Cerebellar nuclear complex (tissue), 1 donor: ENCODE measurements around the gene SETD2.

Source experiments
- DNase-seq, 2 experiments: peaks; one replicate each; lab custom pipeline; 2025; lab: John Stamatoyannopoulos, UW

SETD2 gene

DNA sequence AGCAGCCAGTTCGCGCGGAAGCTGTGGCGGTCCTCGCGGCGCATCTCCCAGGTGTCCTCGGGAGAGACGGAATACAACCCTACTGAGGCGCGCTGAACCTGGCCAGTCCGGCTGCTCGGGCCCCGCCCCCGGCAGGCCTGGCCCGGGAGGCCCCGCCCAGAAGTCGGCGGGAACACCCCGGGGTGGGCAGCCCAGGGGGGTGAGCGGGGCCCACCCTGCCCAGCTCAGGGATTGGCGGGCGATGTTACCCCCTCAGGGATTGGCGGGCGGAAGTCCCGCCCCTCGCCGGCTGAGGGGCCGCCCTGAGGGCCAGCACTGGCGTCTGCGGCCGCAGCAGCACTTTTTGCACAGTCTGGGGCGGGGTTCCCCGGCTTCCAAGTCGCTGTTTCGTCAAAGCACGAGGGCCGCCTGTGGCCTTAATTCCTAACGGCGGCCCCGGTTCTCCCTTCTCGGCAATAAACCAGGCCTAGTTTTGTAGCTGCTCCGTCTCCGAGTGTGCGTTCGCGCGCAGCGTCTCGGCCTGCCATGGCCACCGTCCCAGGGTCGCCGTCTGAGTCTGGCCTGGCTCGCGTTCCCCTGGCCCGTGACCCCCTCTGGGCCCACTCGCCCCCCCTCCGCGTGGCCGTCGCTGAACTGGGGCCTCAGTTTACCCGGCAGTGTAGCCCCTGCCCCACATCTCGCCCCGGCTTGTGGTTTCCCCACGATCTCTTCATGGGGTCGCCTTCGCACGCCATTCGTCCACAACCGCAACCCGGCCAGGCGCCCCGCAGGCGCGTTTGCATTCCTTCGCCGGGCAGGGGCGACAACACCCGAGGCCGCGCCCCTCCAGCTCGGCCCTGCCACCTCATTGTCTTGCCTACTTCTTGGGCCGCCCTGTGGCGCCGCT, 154.4 kb downstream of the SETD2 start:
- DNase-seq, result peak in 1 of 2 experiments; percentile 40

DNA sequence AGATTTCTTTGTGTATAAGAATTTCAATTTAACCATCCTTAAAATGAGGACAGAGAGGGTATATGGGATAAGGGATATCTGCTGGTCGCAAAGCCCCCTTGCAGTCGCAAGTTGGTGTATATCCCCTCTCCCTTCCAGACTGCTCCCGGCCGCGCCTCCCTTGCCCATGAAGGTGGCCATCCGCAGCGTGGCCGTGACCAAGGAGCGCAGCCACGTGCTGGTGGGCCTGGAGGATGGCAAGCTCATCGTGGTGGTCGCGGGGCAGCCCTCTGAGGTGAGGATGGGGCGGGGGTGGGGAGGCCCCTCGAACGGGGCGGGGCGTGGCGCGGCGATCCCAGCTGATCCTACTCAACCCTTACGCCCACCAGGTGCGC, 155.1 kb downstream of the SETD2 start:
- no peak for DNase-seq

DNA sequence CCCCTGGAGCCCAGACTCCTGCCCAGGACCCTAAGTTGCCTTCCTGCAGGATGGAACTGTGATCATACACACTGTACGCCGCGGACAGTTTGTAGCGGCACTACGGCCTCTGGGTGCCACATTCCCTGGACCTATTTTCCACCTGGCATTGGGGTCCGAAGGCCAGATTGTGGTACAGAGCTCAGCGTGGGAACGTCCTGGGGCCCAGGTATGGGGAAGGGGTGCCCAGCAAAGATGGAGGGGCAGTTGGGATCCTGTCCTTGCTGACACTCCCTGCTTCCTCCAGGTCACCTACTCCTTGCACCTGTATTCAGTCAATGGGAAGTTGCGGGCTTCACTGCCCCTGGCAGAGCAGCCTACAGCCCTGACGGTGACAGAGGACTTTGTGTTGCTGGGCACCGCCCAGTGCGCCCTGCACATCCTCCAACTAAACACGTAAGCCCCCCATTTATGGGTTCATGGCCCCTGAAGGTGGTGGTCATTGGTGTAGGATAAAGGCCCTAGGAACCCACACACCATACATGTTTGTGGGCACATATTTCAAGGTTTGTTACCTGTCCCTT, 155.6 kb downstream of the SETD2 start:
- no peak for DNase-seq

DNA sequence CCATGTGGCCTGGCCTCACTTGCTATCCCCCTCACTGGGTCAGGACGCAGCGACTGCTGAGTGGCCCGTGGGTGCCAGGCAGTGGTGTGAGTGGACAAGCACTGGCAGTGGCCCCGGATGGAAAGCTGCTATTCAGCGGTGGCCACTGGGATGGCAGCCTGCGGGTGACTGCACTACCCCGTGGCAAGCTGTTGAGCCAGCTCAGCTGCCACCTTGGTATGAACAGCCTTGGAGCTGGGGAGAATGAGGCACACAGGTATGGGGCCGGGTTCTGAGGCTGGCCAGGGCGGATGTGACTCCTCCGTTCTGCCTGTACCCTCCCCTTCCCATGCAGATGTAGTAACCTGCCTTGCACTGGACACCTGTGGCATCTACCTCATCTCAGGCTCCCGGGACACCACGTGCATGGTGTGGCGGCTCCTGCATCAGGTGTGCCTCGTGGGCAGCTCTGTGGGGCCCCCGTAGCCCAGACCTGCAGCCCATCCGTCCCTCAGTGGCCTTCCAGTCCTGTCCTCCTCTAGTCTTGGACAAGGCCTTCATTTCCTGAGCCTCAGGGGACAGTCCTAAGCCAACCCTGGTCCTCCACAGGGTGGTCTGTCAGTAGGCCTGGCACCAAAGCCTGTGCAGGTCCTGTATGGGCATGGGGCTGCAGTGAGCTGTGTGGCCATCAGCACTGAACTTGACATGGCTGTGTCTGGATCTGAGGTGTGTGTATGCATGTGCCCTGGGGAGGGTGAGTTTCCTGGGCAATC, 156.3 kb downstream of the SETD2 start:
- DNase-seq, result no peak

DNA sequence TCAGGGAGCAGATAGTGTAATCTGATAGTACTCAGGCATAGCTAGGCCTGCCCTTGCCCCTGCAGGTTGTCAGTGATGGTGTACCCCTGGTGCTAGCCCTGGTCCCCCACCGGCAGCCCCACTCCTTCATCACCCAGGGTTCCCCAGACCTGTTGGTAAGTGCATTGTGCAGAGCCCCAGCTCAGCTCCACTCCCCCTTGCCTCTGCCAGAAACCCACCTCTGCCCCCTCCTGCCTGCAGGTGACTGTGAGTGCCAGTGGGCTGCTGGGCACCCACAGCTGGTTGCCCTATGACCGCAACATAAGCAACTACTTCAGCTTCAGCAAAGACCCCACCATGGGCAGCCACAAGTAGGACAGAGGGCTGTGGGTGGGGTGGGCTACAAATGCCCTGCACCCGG, 156.9 kb downstream of the SETD2 start:
- DNase-seq, result no peak

DNA sequence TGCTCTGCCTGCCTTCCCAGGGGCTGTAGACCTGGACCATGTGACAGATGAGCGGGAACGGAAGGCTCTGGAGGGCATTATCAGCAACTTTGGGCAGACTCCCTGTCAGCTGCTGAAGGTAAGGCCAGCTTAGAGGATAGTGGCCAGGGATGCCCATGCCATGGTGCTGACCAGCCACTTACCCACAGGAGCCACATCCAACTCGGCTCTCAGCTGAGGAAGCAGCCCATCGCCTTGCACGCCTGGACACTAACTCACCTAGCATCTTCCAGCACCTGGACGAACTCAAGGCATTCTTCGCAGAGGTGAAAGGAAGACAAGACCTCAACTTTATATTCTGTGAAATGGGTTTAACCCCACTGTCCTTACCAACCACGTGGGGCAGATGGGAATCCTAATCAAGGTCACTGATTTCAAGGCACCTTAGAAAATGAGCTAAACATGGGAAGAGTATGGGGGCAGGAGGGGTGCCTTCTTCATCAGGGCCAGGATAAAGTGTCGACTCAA, 157.7 kb downstream of the SETD2 start:
- no peak for DNase-seq

DNA sequence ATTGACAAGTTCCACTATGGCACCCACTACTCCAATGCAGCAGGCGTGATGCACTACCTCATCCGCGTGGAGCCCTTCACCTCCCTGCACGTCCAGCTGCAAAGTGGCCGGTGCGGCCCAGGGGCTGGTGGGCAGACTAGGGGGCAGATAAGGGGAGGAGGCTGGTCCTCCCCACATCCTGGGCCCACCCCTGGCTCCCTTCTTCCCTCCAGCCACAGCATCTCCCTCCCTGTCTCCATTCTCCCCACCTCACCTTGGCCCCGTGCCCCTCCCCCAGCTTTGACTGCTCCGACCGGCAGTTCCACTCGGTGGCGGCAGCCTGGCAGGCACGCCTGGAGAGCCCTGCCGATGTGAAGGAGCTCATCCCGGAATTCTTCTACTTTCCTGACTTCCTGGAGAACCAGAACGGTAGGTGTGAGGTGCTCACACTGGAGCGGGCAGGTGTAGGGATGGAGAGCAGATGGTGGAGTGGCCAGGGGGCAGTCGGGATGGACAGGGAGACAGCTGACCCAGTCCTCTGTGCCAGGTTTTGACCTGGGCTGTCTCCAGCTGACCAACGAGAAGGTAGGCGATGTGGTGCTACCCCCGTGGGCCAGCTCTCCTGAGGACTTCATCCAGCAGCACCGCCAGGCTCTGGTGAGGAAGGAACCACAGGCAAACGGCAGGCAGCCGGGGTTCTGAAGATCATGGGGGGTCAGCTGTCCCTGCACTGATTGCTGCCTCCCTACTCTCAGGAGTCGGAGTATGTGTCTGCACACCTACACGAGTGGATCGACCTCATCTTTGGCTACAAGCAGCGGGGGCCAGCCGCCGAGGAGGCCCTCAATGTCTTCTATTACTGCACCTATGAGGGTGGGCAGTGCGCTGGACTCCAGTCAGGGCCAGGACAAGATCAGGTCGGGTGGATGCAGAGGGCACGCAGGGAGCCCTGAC, 158.4 kb downstream of the SETD2 start:
- DNase-seq, result no peak

DNA sequence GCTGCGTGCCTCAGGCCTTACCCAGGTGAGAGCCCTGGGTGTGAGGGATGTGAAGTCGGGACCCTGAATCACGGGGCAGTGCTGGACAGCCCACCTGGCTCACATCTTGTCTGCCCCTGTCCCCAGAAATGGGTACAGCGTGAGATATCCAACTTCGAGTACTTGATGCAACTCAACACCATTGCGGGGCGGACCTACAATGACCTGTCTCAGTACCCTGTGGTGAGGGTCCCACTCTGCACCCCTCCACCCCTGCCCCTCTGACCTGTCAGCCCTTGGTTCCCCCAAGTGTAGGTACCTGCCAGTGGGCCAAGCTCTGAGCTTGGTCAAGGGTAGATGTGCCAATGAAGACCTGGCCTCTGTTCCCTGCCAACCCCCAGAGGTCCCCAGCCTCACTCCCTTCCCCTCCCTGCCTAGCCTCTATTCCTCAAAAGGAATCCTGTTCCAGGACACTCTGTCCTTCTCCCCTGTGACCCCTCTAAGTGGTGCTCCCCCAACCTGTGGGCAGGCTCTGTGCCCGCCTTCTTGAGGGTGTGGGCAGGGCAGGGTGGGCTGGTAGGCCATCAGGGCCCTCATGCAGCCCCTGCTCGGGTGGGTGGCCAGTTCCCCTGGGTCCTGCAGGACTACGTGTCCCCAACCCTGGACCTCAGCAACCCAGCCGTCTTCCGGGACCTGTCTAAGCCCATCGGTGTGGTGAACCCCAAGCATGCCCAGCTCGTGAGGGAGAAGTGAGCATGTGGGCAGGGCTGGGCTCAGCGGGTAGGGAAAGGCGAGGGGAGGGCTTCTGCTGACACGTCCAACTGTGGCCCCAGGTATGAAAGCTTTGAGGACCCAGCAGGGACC, 159.3 kb downstream of the SETD2 start:
- DNase-seq, result no peak

DNA sequence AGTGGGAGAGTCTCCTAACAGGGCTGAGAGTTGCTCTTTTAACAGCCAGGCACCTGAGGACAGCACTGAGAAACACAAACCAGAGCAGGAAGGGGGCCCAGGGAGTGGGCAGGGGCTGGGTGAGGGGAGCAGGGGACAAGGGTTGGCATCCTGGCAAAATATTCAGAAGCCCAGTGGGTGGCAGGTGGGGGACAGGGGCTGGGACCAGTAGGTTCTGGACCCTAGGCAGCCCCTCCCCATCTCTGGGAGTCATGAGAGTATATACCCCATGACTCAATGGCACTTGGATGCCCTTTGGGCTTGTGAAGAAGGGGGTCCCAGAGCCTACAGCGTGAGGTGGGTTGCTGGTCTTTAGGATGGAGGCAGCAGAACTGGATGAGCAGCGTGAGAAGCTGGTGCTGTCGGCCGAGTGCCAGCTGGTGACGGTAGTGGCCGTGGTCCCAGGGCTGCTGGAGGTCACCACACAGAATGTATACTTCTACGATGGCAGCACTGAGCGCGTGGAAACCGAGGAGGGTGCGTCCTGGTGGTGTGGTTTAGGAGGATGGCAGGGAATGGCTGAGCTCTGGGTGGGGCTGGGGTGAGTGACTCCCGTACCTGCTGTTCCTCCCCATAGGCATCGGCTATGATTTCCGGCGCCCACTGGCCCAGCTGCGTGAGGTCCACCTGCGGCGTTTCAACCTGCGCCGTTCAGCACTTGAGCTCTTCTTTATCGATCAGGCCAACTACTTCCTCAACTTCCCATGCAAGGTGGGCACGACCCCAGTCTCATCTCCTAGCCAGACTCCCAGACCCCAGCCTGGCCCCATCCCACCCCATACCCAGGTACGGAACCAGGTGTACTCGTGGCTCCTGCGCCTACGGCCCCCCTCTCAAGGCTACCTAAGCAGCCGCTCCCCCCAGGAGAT, 160.2 kb downstream of the SETD2 start:
- no peak for DNase-seq

DNA sequence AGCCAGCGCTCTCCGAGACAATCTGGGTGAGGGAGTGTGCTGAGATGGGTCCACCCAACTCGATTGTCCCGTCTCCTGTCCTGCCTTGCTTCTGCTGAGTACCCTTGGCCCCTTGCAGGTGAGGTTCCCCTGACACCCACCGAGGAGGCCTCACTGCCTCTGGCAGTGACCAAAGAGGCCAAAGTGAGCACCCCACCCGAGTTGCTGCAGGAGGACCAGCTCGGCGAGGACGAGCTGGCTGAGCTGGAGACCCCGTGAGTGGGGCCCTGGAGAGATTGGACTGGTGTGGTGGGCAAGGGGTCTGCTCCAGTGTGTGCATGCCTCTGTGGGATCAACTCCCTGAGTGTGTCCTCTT, 160.9 kb downstream of the SETD2 start:
- DNase-seq, result no peak

DNA sequence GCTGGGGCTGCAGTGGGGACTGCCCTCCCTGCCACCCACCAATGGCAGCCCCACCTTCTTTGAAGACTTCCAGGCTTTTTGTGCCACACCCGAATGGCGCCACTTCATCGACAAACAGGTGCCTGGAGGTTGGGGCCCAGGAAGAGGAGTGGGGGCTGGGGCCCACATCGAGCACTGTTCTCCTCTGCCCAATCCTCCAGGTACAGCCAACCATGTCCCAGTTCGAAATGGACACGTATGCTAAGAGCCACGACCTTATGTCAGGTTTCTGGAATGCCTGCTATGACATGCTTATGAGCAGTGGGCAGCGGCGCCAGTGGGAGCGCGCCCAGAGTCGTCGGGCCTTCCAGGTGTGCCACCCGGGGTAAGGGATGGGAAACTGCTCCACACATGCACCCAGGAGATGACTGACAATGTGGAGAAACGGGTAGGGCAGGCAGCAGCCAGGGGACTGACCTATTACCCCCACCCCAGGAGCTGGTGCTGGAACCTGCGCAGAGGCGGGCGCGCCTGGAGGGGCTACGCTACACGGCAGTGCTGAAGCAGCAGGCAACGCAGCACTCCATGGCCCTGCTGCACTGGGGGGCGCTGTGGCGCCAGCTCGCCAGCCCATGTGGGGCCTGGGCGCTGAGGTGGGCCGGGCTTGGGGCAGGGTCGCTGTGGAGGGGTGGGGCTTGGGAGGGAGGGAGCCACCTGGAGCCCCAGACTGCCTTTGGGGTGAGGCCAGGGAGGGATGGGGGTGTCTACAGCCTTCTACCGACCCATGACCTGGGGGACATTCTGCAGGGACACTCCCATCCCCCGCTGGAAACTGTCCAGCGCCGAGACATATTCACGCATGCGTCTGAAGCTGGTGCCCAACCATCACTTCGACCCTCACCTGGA, 161.5 kb downstream of the SETD2 start:
- no peak for DNase-seq

DNA sequence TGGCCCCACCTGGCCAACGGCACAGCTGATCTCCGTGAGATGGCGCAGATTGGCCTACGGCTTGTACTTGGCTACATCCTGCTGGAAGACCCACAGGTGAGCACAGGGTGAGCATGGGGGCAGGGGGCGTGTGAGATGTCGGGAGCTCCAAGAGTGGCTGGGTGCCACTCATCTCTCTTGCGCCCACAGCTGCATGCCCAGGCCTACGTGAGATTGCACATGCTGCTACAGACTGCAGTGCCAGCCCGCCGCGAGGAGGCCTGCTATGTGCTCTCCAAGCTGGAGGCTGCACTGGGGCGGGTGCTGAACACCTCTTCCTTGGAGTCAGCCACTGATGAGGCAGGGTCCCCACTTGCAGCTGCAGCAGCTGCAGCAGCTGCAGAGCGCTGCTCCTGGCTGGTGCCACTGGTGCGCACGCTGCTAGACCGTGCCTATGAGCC, 162.2 kb downstream of the SETD2 start:
- DNase-seq, result no peak

DNA sequence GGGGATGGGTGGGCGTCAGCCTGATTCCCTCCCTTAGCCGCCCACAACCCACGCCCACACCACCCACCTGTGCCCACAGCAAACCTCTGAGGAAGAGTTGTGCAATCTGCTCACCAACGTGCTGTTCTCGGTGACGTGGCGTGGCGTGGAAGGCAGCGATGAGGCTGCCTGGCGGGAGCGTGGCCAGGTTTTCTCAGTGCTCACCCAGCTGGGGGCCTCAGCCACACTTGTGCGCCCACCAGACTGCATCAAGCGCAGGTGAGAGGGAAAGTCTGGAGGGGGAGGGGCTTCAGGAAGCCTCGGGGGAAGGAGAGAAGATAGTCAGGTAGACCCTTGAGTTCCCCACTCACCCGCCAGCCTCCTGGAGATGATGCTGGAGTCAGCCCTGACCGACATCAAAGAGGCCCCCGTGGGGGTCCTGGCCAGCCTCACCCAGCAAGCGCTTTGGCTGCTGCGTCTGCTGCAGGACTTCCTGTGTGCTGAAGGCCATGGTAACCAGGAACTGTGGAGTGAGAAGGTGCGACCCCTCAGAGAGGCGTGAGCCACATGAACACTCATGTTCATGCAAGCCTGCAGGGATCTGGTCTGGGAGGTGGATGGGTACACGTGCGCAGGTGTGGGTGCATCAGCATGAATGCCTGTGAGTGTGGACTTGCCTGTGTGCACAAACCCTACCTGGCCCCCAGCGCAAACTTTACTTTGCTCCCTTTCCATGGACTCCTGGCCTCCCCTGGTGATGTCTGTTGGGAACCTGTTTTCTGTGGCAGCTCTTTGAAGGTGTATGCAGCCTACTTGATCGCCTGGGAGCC, 162.8 kb downstream of the SETD2 start:
- no peak for DNase-seq

DNA sequence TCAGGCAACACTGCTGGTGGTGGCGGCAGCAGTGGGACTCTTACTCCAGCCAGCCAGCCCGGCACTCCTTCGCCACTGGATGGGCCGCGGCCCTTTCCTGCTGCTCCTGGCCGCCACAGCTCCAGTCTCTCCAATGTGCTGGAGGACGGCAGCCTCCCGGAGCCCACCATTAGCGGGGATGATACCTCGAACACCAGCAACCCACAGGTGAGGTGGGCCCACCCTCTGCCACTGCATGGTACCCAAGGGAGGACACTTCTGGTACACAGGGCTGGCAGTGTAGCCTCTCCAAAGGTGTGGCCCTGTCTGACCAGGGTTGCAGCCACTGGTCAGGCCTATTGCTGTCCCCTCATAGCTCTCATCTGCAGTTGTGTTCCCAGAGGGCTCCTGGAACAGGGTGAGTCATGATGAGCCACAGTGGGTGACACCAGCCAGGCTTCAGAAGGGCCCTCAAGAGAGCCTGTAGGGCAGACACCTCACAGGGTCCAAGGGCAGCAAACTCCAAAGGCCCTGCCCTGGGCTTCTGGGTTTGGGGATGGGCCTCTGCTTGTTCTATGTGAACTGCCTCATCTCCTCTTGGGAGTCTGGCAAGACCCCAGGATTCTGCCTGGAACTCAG, 163.6 kb downstream of the SETD2 start:
- DNase-seq, result no peak

DNA sequence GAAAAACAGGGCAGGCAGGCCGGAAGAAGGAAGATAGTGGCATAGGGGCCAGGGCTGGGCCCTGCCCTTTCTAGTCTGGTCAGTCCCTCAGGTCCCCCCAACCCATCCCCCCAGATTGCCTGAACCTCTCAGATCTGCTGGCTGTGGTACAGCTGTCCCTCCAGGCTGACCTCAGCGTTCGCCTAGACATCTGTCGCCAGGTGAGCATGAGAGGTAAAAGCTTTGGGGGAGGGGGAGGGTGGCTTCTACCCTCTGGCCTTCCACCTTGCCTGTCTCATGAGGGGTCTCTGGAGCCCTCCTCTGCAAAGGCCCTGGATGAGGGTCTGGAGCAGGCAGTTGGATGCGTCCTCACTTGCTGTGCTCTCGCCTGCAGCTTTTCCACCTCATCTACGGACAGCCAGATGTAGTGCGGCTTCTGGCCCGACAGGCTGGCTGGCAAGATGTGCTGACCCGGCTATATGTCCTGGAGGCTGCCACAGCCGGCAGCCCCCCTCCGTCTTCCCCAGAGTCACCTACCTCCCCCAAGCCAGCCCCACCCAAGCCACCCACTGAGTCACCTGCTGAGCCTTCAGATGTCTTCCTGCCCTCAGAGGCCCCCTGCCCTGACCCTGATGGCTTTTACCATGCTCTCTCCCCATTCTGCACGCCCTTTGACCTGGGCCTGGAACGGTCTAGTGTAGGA, 164.3 kb downstream of the SETD2 start:
- DNase-seq, result no peak

DNA sequence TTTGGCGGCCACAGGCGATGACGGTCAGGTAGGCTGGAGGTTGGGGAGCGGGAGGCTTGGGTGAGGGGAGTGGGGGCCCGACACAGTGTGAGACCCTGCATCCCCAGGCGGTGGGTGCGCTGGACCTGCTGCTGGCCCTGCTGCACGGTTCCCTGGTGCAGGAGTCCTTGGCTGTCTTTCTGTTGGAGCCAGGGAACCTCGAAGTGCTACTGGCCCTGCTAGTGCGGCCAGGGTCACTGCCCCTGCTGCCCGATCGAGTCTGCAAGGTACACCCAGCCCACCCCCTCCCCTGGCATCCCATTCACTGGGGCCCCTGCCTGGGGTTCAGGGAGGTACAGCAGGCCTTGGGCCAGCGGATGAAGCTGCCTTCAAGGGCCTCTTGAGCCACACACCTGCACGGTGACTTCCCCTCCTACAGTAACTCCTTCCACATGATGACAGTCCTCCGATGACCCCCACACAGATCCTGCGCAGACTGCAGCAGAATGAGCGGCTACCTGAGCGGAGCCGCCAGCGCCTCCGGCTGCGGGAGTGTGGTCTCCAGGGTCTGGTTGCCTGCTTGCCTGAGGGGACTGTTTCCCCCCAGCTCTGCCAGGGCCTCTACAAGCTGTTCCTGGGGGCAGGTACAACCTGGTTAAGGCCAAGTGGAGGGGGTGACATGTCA, 164.9 kb downstream of the SETD2 start:
- no peak for DNase-seq
